Measurements from ENCODE around the gene EIF2S3.
"Not testable (repeated sequence)": the region's sequence is repeated elsewhere in the genome, so short reads cannot be mapped to it uniquely, and the experiment has no call there.

The EIF2S3 gene

DNA sequence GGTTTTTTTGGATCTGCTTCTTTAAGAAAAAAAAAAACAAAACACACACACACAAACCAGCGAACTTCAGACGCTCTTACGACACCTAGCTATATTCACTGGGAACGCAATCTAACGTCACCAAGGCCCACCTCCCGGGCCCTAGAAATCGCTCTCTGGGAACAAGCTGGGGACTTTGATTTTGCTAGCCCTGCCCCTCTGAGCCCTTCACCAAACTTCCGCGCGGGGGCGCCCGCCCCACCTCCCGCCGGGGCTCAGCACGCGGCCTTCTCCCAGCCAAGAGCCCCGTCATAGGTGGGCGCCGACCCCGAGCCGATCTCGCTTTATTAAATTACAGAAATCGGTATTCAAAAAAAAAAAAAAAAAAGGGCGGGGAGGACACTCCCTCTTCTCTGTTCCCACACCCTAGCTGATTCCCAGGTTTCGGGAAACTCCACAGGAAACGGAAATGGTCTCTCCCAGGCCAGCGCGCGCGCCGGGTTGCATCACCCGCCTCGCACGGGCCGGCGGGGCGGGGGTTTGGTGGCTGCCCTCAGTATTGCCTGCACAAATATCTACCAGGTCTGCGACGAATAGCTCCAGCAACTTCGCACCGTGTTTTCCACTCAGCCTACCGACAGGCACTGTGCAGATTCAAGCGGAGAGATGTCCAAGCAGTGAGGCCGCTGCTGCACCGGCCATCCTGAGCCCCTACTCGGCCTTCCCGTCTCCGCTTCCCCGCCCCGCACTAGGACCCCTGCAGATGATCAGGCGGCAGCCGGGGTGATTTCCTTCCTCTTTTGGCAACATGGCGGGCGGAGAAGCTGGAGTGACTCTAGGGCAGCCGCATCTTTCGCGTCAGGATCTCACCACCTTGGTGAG, at the start of gene EIF2S3:
Gene EIF2S3, plus strand, starts transcription at position 775 of the 861 bp plus-strand sequence. Its CDS starts 13 bp downstream, at position 788.
- DNase-seq: peak; percentile 83

DNA sequence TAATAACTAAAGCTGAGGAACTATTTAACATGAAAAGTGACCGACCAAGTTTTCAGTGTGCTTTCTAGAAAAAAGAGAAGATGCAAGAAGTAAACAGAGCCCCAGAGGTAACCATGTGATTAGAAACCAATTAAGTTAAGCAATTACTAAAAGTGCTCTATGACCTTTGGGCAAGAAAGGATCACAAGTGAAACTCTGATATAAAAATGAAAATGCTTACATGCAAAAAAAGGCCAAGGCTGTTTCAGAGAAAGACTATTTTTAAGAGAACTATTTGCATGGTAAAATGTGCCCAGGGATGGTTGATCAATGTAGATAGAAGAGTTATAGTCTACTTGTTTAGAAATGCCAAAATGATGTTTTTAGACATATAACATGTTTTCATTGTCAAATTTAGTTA, 49.7 kb upstream of the EIF2S3 start:
- DNase-seq: no peak

DNA sequence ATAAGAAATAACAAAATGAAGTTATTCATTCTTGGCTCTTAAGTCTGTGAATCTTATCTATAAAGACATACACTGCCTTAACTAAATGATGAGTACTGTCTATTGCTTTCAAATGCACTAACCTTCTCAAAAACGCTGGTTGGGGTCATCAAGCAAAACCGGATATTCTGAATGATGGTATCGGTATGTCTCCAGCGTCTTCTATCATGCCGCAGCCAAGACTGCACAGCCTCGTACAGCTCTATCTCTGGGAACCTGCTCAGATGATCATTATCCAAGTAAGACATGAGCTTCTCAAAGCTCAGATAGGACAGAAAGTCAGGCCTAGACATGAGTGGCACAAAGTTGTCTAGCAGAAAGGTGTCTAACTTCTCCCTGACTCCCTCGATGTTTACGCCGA, 48.9 kb upstream of the EIF2S3 start:
- DNase-seq: no peak

DNA sequence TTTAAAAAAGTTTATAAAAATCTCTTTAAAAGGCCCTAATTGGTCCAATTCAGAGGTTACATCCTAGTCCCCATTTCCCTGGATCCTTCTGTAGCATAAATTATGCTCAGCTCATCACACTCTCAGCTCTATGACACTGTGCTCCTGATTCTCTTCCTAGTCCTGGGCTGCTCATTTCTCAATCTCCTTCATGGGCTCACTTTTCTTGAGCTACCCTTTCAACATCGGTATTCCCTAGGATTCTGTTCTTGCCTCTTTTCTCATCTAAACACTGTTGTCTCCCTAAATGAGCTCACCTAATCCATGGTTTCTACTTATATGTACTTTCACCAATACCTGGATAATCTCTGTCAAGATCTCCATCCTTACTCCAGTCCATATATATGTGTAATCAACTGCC, 42.5 kb upstream of the EIF2S3 start:
- no peak for DNase-seq

DNA sequence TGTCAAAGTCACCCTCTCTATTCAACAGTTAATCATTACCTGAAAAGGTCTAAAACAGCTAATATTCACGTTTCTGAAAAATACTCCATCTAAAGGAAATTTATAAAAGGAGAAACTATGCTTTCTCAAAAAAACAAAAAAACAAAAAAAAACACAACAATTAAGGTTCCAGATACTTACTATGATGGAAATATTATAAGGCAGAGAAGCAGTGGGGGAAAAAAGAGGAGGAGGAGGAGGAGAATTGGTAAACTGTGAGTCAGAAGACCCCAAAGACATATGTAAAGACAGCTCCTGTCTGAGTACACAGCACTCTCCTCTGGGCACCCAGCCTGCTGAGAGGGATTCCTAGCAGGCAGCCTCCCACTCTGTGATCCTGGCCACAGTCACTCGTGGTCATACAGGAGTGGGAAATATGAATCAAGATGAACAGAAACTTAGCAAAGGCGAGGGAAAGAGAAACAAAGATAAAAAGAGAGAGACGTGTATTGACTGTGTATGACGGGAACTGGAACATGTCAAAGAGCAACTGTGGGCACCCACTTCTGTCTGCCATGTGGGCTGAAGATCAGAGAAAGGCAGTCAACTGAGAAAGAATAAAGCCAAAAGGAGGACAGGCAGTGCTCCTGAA, 40.3 kb upstream of the EIF2S3 start:
- DNase-seq: no peak

DNA sequence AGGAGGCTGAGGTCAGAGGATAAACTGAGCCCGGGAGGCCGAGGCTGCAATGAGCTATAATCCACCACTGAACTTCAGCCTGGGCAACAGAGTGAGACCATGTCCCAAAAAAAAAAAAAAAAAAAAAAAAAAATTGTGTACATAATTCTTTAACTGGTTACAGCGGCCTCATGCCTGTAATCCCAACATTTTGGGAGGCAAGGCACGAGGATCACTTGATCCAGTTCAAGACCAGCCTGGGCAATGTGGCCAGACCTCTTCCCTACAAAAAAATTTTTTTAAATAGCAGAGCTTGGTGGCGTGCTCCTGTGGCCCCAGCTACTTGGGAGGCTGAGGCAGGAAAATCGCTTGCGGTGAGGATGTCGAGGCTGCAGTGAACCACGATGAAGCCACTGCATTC, 37.1 kb upstream of the EIF2S3 start:
- DNase-seq: no peak

DNA sequence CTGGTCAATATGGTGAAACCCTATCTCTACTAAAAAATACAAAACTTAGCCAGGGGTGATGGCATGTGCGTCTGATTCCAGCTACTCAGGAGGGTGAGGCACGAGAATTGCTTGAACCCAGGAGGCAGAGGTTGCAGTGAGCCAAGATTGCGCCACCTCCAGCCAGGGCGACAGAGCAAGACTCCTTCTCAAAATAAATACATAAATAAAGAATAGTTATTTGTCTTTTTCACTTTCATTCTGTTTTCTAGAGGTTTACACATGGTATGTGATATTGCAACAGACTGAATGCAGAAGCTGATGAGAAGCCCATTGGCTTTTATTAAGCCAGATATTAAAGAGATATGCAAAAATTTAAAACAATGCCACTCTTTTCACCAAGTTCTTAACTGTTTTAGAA, 35.9 kb upstream of the EIF2S3 start:
- DNase-seq: no peak

DNA sequence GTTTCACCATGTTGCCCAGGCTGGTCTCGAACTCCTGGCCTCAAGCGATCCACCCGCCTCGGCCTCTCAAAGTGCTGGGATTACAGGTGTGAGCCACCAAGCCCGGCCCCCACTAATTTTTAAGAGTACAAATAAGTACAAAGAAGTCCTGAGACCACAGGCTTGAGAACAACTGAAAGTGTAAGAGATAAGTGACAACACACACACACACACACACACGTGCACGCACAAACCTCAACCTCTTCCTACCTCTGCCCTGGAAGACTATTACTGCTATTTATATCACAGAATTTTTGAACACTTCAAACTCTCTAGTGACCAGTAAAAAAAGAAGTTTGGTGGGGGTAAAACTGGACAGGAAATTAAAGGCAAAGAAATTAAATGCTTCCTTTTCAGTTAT, 35.3 kb upstream of the EIF2S3 start:
- DNase-seq: no peak

DNA sequence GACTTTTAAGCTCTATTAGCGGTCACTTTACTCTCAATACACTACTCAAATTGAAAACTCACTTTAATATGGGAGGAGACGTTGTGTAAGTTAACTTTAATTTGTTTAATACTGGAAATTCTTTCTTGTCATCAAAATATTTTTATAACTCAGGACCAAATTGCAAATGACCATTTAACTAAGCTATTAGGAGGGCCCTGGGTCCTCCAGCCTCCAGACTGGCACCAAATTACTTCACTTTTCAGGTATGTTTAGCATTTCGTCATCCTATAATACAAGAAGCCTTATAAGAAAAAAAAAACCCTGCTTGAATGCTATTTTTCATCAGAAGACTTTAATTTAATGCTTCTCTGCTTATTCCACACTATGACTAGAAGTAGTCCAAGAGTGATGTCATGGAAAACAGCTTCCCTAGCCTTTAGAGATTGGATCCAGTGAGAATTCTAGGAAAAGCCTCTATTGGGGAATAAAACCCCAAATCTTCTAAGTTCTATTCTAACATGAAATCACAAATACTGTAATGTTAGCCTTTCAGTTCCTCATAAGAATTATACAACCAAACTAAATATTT, 34.4 kb upstream of the EIF2S3 start:
- DNase-seq: no peak

DNA sequence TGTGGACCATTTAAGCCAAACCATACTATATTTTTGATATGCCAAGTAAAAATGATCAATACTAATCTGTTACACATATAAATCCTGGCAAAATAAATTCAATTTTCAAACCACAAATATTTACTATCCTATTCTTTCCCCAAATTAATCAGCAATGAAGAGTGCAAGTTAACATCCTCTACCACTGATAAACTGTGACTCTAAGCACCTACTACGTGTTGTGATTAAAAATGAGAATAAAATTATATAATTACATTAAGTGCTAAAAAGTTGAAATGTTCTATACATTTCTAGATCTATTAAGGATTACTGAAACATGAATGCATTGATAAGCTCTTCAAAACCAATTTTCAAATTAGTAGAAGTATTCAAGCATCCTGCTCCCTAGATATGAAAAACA, 31.2 kb upstream of the EIF2S3 start:
- no peak for DNase-seq

DNA sequence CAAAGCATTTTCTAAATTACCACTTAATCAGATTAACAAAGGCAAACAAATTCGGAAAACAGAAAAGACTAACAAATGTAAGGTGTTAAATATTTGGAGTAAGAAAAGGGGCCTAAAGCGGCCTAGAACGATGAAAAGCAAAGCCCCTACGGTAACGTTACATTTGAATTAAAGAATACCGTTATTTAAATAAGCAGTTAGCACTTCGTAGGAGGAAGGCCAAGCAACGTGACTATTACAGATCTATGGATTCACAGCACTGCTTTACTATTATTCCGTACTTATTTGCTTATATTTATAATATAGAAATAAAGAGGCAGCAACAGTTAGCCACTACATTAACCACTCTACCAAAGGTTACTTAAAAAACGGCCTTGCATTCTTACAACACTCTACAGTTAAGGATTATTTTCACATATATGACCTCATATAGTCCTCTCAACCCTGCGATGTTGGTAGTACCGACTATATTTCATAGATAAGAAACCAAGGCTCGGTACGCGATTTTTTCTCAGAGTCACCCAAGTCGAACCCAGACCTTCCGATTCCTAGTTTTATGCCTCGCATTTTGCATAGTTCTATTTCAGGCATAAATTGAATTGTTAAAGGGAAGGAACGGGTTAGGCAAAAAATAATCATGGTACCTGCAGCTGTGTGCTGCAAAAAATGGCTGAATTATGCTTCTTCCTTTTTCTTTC, 30.6 kb upstream of the EIF2S3 start:
- no peak for DNase-seq

DNA sequence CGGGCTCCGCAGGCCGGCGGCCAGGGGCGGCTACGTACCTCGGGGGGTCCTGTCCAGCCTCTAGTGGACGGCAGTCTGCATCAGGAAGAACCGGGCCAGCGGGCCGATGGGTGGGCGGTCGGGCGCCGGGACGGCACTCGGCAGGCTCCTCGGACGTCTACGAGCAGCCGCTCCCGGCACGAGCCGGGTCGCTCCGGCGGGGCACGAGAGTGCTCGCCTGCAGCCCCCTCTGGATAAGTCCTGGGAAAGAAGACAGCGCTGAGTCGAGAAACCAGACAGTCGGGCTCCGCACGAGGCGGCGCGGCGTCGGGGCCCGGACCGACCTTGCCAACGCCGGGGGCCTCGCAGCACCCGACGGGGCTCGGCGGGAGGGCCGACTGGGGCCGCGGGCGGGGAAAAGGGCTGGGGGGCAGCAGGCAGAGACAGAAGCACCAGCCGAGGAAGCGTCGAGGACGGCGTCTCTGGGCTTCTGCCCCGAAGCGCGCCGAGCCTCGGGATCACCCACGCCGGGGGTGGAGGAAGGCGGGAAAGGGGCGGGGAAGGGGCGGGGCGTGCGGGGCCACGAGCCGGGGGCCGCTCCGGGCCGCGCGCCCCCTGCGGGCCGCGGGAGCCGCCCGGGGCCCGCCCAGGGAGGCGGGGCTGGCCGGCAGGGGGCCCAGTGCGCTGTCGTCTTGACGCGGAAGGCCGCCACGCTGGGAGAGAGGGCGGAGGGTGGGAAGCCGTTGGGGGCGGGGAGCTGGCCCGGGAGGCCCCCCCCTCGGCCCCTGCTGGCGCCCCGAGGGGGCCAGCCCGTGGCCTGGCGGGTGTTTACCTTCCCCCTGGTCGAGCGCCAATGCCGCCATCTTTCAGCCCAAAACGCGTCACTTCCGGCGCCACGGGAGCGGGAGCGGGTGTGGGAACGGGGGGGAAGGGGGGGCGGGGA, 29.7 kb upstream of the EIF2S3 start:
- peak; percentile 58 for DNase-seq

DNA sequence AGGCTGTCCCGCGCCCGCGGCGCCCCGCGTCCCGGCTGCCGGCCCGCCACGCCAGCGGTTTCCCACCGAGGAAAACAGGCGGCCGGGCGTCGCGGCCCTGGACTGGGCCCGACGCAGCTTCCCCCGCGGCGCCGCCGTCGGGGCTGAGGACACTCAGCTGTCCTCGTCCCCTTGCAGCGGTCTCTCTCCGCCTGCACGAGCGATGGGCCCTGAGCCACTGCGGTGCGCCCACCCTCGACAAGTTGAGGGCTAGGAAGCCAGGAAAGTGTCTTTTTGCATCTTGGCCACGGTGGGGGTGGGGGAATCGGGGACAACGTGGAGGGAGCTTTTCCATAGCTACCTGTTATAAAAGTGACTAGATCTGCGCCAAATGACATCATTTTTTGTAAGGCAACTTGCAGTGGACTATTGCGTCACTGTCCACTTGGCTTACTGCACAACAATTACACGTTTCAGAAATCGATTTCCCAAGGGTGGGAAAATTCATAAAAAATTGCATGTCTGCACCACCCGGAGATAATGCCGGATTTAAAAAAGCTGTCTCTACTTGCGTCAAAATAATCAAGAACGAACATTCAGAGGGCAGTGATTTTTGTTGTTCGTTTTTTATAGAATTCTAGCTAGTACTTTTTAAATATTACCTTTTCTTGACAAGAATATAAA, 28.9 kb upstream of the EIF2S3 start:
- DNase-seq: no peak

DNA sequence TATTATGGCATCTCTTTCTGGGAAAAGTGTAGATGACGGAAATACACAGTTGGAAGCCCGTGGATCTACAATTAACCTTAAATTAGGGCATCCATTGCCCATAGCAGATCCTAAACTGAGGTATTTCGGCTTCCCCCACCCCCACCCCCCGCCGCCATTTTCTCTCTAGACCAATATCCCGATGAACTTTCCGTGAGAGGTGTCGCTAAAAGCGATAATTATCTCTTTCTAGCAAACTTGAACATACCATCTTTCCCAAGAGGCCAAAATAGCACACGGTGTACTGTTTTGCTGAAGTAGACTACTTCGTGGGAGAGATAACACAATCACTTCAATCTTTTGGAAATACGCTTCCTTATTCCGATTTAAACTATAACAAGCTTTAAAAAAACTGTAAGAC, 28.3 kb upstream of the EIF2S3 start:
- no peak for DNase-seq

DNA sequence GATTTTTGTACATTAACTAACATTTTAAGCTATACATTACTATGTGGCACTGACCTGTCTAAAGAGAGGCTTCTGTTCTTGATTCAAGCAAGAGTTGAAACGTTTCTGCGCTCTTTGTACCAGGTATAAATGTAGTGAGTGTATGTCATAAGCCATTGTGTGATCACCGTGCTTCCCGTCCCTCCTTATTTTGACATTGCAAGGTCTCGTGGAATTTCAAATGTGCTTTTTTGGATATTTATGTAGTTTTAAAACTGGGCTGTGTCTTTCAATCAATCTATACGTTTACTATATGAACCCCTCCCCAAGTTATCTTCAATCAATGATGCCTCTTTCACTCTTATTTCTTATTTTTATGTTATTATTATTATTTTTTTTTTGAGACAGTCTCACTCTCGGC, 27.7 kb upstream of the EIF2S3 start, which contains the start of gene KLHL15:
Gene KLHL15, minus strand, starts transcription at position 101 of the 400 bp plus-strand sequence. CDS start 20,493 bp downstream, outside the sequence.
- DNase-seq: no peak

DNA sequence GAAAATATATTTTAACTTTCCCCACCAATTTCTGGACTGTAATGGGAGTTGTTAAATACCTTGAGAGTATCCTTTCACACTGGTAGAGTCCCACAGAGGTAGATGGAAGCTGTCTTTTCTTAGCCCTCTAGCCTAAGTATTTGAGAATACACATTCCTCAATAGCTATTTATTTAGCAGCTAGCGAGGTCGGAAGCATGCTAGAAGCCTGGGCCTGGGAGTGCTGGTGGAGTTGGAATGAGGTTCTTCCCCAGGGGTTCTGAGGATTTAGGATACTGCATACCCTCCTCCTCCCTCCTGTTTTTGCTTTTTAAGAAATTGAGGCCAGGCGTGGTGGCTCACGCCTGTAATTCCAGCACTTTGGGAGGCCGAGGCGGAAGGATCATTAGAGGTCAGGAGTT, 26.8 kb upstream of the EIF2S3 start:
- DNase-seq: no peak

DNA sequence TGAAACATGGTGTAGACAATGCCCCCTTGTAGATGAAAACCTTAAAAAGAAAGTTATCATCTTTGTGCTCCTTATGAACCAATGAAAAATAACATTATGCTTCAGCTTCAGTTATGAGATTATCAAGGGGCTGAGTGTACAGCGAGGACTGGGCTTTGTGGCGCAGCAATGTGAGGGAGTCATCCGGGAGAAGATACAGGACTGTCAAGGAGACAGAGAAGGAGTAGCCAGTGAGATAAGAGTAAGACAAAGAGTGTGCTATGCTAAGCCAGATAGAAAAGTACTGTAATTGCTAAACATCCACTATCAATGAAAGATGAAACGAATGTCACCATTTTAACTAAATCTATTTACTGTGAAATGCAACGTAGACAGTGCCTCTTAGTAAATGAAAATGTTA, 24.2 kb upstream of the EIF2S3 start:
- no peak for DNase-seq

DNA sequence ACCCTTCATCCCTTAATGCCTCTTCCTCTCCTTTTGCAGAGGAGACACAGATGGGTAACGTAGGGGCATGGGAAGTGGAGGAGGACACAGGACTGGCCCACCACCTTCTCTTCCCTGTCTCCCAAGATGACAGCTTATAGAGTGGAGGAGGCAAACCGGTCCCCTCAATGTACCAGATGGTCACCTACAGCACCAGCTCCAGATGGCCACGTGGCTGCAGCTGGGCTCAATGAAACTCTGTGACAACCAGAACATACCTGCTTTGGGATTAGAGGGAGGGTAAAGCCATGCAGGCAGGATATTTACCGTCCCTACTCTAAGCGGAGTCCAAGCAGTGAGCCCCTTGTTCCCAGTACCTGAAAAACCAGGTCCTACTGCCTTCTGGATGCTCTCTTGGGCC, 20.3 kb upstream of the EIF2S3 start:
- no peak for DNase-seq

DNA sequence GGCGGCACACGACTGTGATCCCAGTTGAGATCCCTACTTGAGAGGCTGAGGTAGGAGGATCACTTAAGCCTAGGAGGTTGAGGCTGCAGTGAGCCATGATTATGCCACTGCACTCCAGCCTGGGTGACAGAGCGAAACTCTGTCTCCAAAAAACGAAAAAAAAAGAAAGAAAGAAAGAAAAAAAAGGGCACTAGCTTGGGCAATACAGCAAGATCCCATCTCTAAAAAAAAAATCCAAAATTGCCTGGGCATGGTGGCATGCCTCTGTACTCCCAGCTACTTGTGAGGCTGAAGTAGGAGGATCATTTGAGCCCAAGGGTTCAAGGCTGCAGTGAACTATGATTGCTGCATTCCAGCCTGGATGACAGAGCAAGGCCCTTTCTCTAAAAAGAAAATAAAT, 17.0 kb upstream of the EIF2S3 start:
- no peak for DNase-seq

DNA sequence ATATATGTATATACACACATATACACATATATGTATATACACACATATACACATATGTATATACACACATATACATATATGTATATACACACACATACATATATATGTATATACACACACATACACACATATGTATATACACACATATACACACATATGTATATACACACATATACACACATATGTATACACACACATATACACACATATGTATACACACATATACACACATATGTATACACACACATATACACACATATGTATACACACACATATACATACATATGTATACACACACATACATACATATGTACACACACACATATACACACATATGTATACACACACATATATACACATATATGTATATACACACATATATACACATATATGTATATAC, 8.7 kb upstream of the EIF2S3 start:
- not testable (repeated sequence) for DNase-seq

DNA sequence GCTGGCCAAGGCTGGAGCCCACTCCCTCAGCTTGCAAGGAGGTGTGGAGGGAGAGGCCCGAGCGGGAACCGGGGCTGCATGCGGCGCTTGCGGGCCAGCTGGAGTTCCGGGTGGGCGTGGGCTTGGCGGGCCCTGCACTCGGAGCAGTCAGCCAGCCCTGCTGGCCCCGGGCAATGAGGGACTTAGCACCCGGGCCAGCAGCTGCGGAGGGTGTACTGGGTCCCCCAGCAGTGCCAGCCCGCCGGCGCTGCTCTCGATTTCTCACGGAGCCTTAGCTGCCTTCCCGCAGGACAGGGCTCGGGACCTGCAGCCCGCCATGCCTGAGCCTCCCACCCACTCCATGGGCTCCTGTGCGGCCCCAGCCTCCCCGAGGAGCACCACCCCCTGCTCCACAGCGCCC, 5.1 kb upstream of the EIF2S3 start:
- not testable (repeated sequence) for DNase-seq

Data from DMS153 (cell line).